Immature natural killer cell (primary cell): ENCODE measurements around the gene PRKCSH. TPM values are rescaled to one million over a fixed set of nuclear protein-coding genes. Genes with fewer than 3 reads are reported as not detected.
"Not testable (repeated sequence)": the region's sequence is repeated elsewhere in the genome, so short reads cannot be mapped to it uniquely, and the experiment has no call there.

Experiments used
- DNase-seq, 3 donors: peaks; one replicate each; pipeline ENCODE4 v3.0.0; 2022; ENCODE audit warnings: mixed read lengths in 1 of 3
- H3K27ac Mint-ChIP-seq, 6 donors: one replicate each; pipeline ENCODE4 v1.8.0; 2020; ENCODE audit warnings: mixed read lengths in 6 of 6, mild to moderate bottlenecking in 5 of 6, inconsistent platforms in 4 of 6, moderate library complexity in 3 of 6
- H3K27me3 Mint-ChIP-seq, 3 donors: one replicate each; pipeline ENCODE4 v1.8.0; 2020 to 2021; ENCODE audit warnings: low read depth in 3 of 3, mild to moderate bottlenecking in 3 of 3, mixed read lengths in 3 of 3, moderate library complexity in 3 of 3, inconsistent platforms in 1 of 3
- H3K36me3 Mint-ChIP-seq, 3 donors: one replicate each; pipeline ENCODE4 v1.8.0; 2020; ENCODE audit warnings: mixed read lengths in 3 of 3, inconsistent platforms in 2 of 3, mild to moderate bottlenecking in 2 of 3
- H3K4me1 Mint-ChIP-seq, 2 donors: one replicate each; pipeline ENCODE4 v1.8.0; 2020; ENCODE audit warnings: inconsistent platforms in 2 of 2, mild to moderate bottlenecking in 2 of 2, mixed read lengths in 2 of 2, moderate library complexity in 1 of 2
- H3K4me3 Mint-ChIP-seq, 5 donors: one replicate each; pipeline ENCODE4 v1.8.0; 2020; ENCODE audit warnings: mild to moderate bottlenecking in 5 of 5, mixed read lengths in 5 of 5, inconsistent platforms in 3 of 5, moderate library complexity in 3 of 5
- H3K9me3 Mint-ChIP-seq, 6 donors: one replicate each; pipeline ENCODE4 v1.8.0; 2020; ENCODE audit warnings: mild to moderate bottlenecking in 6 of 6, mixed read lengths in 6 of 6, inconsistent platforms in 4 of 6, moderate library complexity in 3 of 6
- polyA plus RNA-seq, 3 donors: library from polyadenylated mRNA; unstranded; fragments of 300-500 nt; fragmentation: Illumina TruSeq; gene quantifications; one replicate each; pipeline ENCODE4 v1.2.3, GENCODE V29; 2021

Gene PRKCSH
- polyA plus RNA-seq, 3 donors from 2014 or later = 13.7 to 75.6 (median 28.4) TPM

- Mint-ChIP-seq H3K4me3 (no peak overlapping the region), H3K27ac (peak overlapping the region in 1 of 6 donors; percentile 33), H3K4me1 (no peaks in the 10 kb centered on the region), H3K27me3 (peaks cover 0 to 7% (median 0%) of the 10 kb centered on the region in 3 donors), H3K36me3 (no peaks in the 10 kb centered on the region), H3K9me3 (no peaks in the 10 kb centered on the region)
- no peak for DNase-seq
Observed at GRCh38 chr19:11460207-11460606, 24.8 kb downstream of the PRKCSH start.

DNA sequence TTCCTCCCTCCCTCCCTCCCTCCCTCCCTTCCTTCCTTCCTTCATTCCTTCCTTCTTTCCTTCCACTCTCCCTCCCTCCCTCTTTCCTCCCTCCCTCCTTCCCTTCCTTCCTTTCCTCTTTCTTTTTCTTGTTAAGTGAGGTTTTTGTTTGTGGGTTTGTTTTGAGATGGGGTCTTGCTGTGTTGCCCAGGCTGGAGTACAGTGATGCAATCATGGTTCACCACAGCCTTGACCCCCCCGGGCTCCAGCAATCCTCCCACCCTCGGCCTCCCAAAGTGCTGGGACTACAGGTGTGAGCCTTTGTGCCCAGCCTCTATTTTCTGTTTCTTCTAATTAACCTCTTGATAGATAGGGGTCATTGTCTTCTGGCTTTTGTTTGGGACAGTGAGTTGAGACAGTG lies 26.0 kb downstream of the PRKCSH start:
- no peak overlapping the region for H3K27ac Mint-ChIP-seq
- no peaks in the 10 kb centered on the region for H3K4me1 Mint-ChIP-seq
- H3K27me3 Mint-ChIP-seq = peaks cover 0 to 11% (median 0%) of the 10 kb centered on the region in 3 donors
- no peak for DNase-seq
- no peaks in the 10 kb centered on the region for H3K36me3 Mint-ChIP-seq
- no peaks in the 10 kb centered on the region for H3K9me3 Mint-ChIP-seq
- H3K4me3 Mint-ChIP-seq = no peak overlapping the region

DNA sequence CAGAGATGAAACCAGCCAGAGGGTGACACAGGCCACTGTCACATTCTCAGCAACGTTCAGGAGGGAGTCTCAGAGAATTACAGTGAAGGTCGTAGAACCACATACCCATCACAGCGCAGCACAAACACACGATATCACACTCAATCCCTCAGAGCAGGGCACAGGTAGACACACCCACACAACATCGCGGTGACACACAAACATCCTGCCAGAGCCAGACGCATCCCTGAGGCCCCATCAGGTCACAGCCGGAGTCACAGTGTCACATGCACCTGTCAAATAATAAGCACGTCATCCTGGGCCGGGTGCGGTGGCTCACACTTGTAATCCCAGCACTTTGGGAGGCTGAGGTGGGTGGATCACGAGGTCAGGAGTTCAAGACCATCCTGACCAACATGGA lies 28.0 kb downstream of the PRKCSH start:
- H3K36me3 Mint-ChIP-seq = no peaks in the 10 kb centered on the region
- H3K27ac Mint-ChIP-seq = peak overlapping the region in 1 of 6 donors; percentile 3
- H3K4me1 Mint-ChIP-seq = no peaks in the 10 kb centered on the region
- H3K9me3 Mint-ChIP-seq = no peaks in the 10 kb centered on the region
- H3K27me3 Mint-ChIP-seq = peaks cover 0 to 11% (median 4%) of the 10 kb centered on the region in 3 donors
- DNase-seq = no peak
- H3K4me3 Mint-ChIP-seq = no peak overlapping the region

- no peaks in the 10 kb centered on the region for H3K4me1 Mint-ChIP-seq
- peaks cover 0 to 11% (median 6%) of the 10 kb centered on the region in 3 donors for H3K27me3 Mint-ChIP-seq
- H3K9me3 Mint-ChIP-seq = no peaks in the 10 kb centered on the region
- H3K36me3 Mint-ChIP-seq = no peaks in the 10 kb centered on the region
- DNase-seq = no peak
- no peak overlapping the region for H3K4me3 Mint-ChIP-seq
- no peak overlapping the region for H3K27ac Mint-ChIP-seq
Observed at GRCh38 chr19:11464333-11465265, 29.2 kb downstream of the PRKCSH start.

GRCh38 chr19:11465600-11465999 lies 30.2 kb downstream of the PRKCSH start:
- no peak overlapping the region for H3K27ac Mint-ChIP-seq
- H3K4me1 Mint-ChIP-seq = no peaks in the 10 kb centered on the region

GRCh38 chr19:11468266-11468845 lies 32.9 kb downstream of the PRKCSH start:
- not testable (repeated sequence) for H3K27ac Mint-ChIP-seq, H3K9me3 Mint-ChIP-seq, H3K4me1 Mint-ChIP-seq, H3K27me3 Mint-ChIP-seq, H3K4me3 Mint-ChIP-seq, DNase-seq, H3K36me3 Mint-ChIP-seq

More at GRCh38 chr19:11465600-11465999, 30.2 kb downstream of the PRKCSH start:
- H3K27me3 Mint-ChIP-seq = peaks cover under 1 to 7% (median 6%) of the 10 kb centered on the region in 3 donors
- DNase-seq = no peak
- no peaks in the 10 kb centered on the region for H3K9me3 Mint-ChIP-seq
- H3K4me3 Mint-ChIP-seq = no peak overlapping the region
- no peaks in the 10 kb centered on the region for H3K36me3 Mint-ChIP-seq

- DNase-seq = no peak
- H3K36me3 Mint-ChIP-seq = no peaks in the 10 kb centered on the region
- H3K4me3 Mint-ChIP-seq = no peak overlapping the region
- H3K9me3 Mint-ChIP-seq = no peaks in the 10 kb centered on the region
- H3K4me1 Mint-ChIP-seq = no peaks in the 10 kb centered on the region
- peaks cover 2 to 11% (median 11%) of the 10 kb centered on the region in 3 donors for H3K27me3 Mint-ChIP-seq
- H3K27ac Mint-ChIP-seq = no peak overlapping the region
Observed at GRCh38 chr19:11473725-11474124, 38.3 kb downstream of the PRKCSH start.

DNA sequence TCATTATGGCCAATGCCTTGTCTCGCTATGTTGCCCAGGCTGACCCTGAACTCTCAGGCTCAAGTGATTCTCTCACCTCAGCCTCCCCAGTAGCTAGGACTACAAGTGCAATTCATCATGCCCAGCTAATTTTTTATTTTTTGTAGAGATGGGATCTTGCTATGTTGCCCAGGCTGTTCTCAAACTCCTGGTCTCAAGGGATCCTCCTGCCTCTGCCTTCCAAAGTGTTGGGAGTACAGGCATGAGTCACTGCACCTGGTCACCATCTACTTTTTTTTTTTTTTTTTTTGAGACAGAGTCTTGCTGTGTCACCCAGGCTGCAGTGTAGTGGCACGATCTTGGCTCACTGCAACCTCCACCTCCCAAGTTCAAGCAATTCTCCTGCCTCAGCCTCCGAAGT lies 39.9 kb downstream of the PRKCSH start:
- H3K27me3 Mint-ChIP-seq = peaks cover 8 to 16% (median 14%) of the 10 kb centered on the region in 3 donors
- H3K36me3 Mint-ChIP-seq, H3K4me1 Mint-ChIP-seq, H3K27ac Mint-ChIP-seq, H3K4me3 Mint-ChIP-seq, DNase-seq, H3K9me3 Mint-ChIP-seq: not testable (repeated sequence)

DNA sequence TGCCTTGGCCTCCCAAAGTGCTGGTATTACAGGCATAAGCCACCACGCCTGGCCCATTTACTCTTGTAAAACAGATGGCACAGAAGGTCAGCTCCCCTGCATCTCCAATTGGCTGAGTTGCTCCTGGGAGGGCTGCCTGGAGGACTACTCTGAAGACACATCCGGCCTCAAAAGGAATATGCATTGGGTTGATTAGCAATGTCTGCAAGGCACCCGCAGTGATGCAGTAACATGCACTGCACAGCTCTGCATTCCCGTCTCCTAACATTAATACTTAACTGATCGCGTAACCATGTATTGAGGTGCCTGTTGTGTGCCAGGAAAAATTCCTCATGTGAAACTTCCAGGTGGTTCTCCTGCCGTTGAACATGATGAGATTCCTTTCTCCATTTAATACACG lies 40.4 kb downstream of the PRKCSH start:
- no peaks in the 10 kb centered on the region for H3K9me3 Mint-ChIP-seq
- H3K27me3 Mint-ChIP-seq = peaks cover 6 to 16% (median 14%) of the 10 kb centered on the region in 3 donors
- no peaks in the 10 kb centered on the region for H3K36me3 Mint-ChIP-seq
- DNase-seq = no peak
- peaks cover 0 to 5% of the 10 kb centered on the region in 2 donors for H3K4me1 Mint-ChIP-seq
- H3K27ac Mint-ChIP-seq = no peak overlapping the region
- no peak overlapping the region for H3K4me3 Mint-ChIP-seq

GRCh38 chr19:11478167-11479089 lies 43.0 kb downstream of the PRKCSH start:
- Mint-ChIP-seq H3K36me3 (no peaks in the 10 kb centered on the region), H3K27me3 (peaks cover 16 to 28% (median 19%) of the 10 kb centered on the region in 3 donors), H3K27ac (no peak overlapping the region), H3K4me3 (peak overlapping the region in 1 of 5 donors; percentile 46), H3K4me1 (peaks cover 21% of the 10 kb centered on the region in 2 donors), H3K9me3 (no peaks in the 10 kb centered on the region)
- no peak for DNase-seq

DNA sequence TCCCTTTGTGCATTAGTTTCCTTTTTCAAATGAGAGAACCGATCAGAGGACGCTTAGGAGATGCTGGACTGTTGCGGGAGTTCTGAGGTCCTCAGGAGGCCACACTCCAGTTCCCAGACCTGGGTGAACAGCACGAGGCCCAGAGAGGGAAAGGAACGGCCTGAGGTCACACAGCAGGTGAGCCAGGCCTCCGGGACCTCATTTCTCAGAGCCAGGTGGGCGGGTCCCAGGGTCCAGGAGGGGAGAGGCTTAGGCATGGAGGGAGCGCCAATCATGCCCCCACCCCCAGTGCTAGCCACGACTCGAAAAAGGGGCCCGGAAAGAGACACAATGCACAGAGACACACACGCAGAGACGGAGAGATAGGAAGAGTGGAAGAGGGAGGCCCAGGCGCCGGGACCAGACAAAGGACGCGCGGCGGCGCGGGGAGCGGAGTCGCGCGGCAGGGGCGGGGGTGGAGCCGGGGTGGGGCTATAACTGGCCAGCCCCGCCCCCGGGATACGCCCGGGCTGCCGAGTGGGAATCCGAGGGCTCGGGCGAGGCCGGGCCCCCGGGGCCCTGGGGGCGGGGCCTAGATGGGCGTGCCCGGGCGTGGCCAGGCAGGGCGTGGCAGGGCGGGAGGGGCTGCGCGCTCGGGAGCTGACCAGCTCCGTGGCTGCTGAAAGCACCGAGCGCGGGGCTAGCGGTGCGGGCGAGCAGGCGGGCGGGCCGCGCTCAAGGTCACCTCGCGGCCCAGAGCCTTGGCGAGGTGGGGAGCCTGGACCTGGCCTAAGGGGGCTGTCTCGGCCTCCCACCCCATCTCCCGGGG lies 43.9 kb downstream of the PRKCSH start:
- no peak overlapping the region for H3K27ac Mint-ChIP-seq

DNA sequence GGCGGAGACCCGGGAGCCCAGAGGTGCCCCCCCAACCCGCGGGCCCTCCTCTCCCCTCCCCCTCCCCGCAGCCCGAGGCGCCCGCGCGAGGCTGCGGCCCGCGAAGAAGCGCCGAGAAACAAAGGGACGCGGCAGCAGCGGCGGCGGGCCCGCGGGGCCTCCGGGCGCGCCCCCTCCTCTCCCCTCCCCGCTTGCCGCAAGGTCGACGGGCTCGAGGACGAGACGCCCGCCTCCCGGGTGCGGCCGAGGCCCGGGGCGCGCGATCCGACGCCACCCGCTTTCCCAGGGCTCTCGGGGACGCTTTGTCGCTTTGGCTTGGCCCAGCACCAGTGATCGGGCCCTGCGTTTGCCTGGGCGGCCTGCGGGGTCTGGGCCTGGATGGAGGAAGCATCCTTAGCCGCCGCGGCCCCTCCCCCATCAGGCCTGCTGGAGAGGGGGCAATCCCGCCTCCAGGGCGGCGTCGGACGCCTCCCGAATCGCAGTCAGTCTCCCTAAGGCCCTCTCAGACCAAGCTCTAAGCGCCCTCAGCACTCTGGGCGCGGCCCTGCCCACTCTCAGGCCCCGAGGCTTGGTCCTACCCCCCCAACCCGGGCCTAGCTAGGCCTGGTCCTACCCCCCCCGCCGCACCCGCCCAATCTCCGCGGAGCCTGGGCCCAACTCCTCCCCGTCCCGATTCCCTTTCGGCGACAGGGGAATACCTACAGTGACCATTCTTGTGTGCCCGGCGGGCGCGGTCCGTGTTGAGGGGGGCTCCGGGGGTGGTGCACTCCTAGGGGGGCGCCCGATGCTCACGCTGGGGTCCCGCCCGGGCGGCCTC lies 44.7 kb downstream of the PRKCSH start:
- peaks cover 16 to 25% (median 19%) of the 10 kb centered on the region in 3 donors for H3K27me3 Mint-ChIP-seq
- no peak for DNase-seq
- peaks cover 0 to 1% (median 0%) of the 10 kb centered on the region in 3 donors for H3K36me3 Mint-ChIP-seq
- H3K4me3 Mint-ChIP-seq = no peak overlapping the region
- no peak overlapping the region for H3K27ac Mint-ChIP-seq
- peaks cover 21% of the 10 kb centered on the region in 2 donors for H3K4me1 Mint-ChIP-seq
- H3K9me3 Mint-ChIP-seq = no peaks in the 10 kb centered on the region

More for the DNA sequence above, 43.9 kb downstream of the PRKCSH start:
- Mint-ChIP-seq H3K4me1 (peaks cover 21% of the 10 kb centered on the region in 2 donors), H3K9me3 (no peaks in the 10 kb centered on the region), H3K4me3 (peak overlapping the region in 1 of 5 donors; percentile 46), H3K27me3 (peaks cover 16 to 25% (median 19%) of the 10 kb centered on the region in 3 donors), H3K36me3 (no peaks in the 10 kb centered on the region)
- DNase-seq = no peak
